ENCODE measurements around the gene DLK1.

GRCh38 chr14:100767003-100767787 is 40.5 kb downstream of the DLK1 start:
- TF ChIP-seq POLR2A (IDR thresholded peaks at IDR 0.05) = no peak
- no peak for TF ChIP-seq CTCF (IDR thresholded peaks at IDR 0.05)

Measured in transverse colon (tissue), 3 donors.